Brain pericyte (primary cell): ENCODE measurements around the gene MOB1A.
"Not testable (repeated sequence)": the region's sequence is repeated elsewhere in the genome, so short reads cannot be mapped to it uniquely, and the experiment has no call there.

Experiments used
- DNase-seq: peaks from one replicate; pipeline ENCODE4 v3.0.0-alpha.2; 2012; ENCODE audit warnings: low read depth, low spot score

Gene MOB1A

GRCh38 chr2:74178211-74179062 lies at the start of gene MOB1A:
Gene MOB1A, minus strand, starts transcription at chr2:74178879. Its CDS starts 205 bp downstream, at chr2:74178674.
- peak; percentile 95 for DNase-seq

GRCh38 chr2:74227646-74228045 lies 49.0 kb upstream of the MOB1A start:
- DNase-seq = no peak

- no peak for DNase-seq
Measured at GRCh38 chr2:74226648-74227213, 48.1 kb upstream of the MOB1A start.

- no peak for DNase-seq
Measured at GRCh38 chr2:74225698-74226459, 47.2 kb upstream of the MOB1A start.

- no peak for DNase-seq
Measured at GRCh38 chr2:74223941-74224770, 45.5 kb upstream of the MOB1A start.

GRCh38 chr2:74222300-74222650 lies 43.6 kb upstream of the MOB1A start:
- DNase-seq = no peak

GRCh38 chr2:74221604-74222299 lies 43.1 kb upstream of the MOB1A start:
- DNase-seq = no peak

- DNase-seq = no peak
Measured at GRCh38 chr2:74221091-74221490, 42.4 kb upstream of the MOB1A start.

GRCh38 chr2:74219846-74220486 lies 41.3 kb upstream of the MOB1A start:
- DNase-seq = no peak

- DNase-seq = no peak
Measured at GRCh38 chr2:74216642-74217041, 38.0 kb upstream of the MOB1A start.

- not testable (repeated sequence) for DNase-seq
Measured at GRCh38 chr2:74215771-74216170, 37.1 kb upstream of the MOB1A start.

- no peak for DNase-seq
Measured at GRCh38 chr2:74212702-74213410, 34.2 kb upstream of the MOB1A start.

- no peak for DNase-seq
Measured at GRCh38 chr2:74206180-74206688, 27.6 kb upstream of the MOB1A start.

- DNase-seq = no peak
Measured at GRCh38 chr2:74205596-74205995, 26.9 kb upstream of the MOB1A start.

- no peak for DNase-seq
Measured at GRCh38 chr2:74205113-74205512, 26.4 kb upstream of the MOB1A start.

GRCh38 chr2:74204436-74204835 lies 25.8 kb upstream of the MOB1A start:
- DNase-seq = no peak

- DNase-seq = no peak
Measured at GRCh38 chr2:74201596-74201995, 22.9 kb upstream of the MOB1A start.

- no peak for DNase-seq
Measured at GRCh38 chr2:74201196-74201595, 22.5 kb upstream of the MOB1A start.

- no peak for DNase-seq
Measured at GRCh38 chr2:74199871-74200305, 21.2 kb upstream of the MOB1A start.

- DNase-seq = no peak
Measured at GRCh38 chr2:74199275-74199701, 20.6 kb upstream of the MOB1A start.
